Measurements from ENCODE around the gene DGKE. TPM values are rescaled to one million over a fixed set of nuclear protein-coding genes. Genes with fewer than 3 reads are reported as not detected.

The DGKE gene
- total and polyA plus RNA-seq, 2 of the 13 experiments (the other 11 are each of a cell fraction or from before 2014, with no cell fraction given): 3.2 to 5.3 TPM

DNA sequence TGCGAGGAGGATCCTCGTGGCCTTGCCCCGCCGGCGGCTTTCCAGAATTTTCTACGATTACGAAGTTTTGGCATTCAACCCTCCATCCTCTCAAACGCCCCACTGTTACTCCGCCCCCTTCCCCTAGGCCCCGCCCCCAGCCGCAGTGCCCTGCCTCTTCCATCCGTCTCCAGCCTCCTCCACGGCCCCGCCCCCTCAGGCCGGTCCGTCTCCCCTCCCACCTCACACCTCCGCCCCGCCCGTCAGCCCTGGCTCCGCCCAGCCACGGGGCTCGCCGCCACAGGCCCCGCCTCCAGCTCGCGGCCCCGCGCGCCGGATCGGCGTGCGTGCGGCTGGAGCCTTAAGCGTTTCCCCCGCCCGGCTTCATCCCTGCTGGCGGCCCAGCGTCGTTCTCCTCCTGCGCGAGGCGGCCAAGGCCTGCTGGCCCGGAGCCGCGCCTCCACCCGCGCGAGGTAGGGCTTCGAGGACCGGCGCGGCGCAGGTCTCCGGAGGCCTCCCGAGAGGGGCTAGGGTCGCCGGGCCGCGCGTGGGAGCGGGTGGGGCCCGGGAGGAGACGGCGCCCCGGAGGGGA is at the start of gene DGKE, which contains the start of gene C17orf67 (continued):
- no peak for TF ChIP-seq AKNA (CRISPR knock-in tag; IDR thresholded peaks at IDR 0.05; ENCODE audit: borderline replicate concordance)
- peak; percentile 73; the same call in 1 of the 2 replicates for TF ChIP-seq JUNB (CRISPR knock-in tag; IDR thresholded peaks at IDR 0.05; ENCODE audit: borderline replicate concordance)
- TF ChIP-seq ZNF160 (CRISPR knock-in tag; IDR thresholded peaks at IDR 0.05): peak; percentile 71
- peak; percentile 77; the same call in 1 of the 2 replicates for TF ChIP-seq ZNF709 (CRISPR knock-in tag; IDR thresholded peaks at IDR 0.05)
- no peak for TF ChIP-seq RFX5 (IDR thresholded peaks at IDR 0.05; ENCODE audit: low read depth, low read length)
- no peak for TF ChIP-seq ZNF432 (CRISPR knock-in tag; IDR thresholded peaks at IDR 0.05; ENCODE audit: borderline replicate concordance)
- no peak for TF ChIP-seq NCOR1 (IDR thresholded peaks at IDR 0.05; ENCODE audit: borderline replicate concordance, low read length)
- no peak for TF ChIP-seq LBX2 (CRISPR knock-in tag; IDR thresholded peaks at IDR 0.05; ENCODE audit: borderline replicate concordance)
- TF ChIP-seq ZNF792 (CRISPR knock-in tag; IDR thresholded peaks at IDR 0.05): no peak
- peak; percentile 53; the same call in 1 of the 2 replicates for TF ChIP-seq ZNF724P (CRISPR knock-in tag; IDR thresholded peaks at IDR 0.05; ENCODE audit: borderline replicate concordance)
- TF ChIP-seq KDM5B (CRISPR knock-in tag; IDR thresholded peaks at IDR 0.05; ENCODE audit: borderline replicate concordance): peak; percentile 84
- no peak for TF ChIP-seq CCAR2 (optimal IDR thresholded peaks at IDR 0.05; ENCODE audit: low read depth, low read length)
- TF ChIP-seq HHEX (CRISPR knock-in tag; IDR thresholded peaks at IDR 0.05): no peak
- TF ChIP-seq ETS1 (CRISPR knock-in tag; IDR thresholded peaks at IDR 0.05): no peak; the same call in 1 of the 2 replicates
- no peak for TF ChIP-seq POLR2AphosphoS5 (IDR thresholded peaks at IDR 0.05; ENCODE audit: low read depth, low read length)
- TF ChIP-seq MYNN (CRISPR knock-in tag; IDR thresholded peaks at IDR 0.05; ENCODE audit: low read depth): no peak
- TF ChIP-seq ZNF224 (CRISPR knock-in tag; IDR thresholded peaks at IDR 0.05): no peak
- TF ChIP-seq GLMP (CRISPR knock-in tag; IDR thresholded peaks at IDR 0.05; ENCODE audit: borderline replicate concordance): no peak
- TF ChIP-seq ZNF775 (CRISPR knock-in tag; IDR thresholded peaks at IDR 0.05; ENCODE audit: borderline replicate concordance): no peak
- TF ChIP-seq NR3C1 (CRISPR knock-in tag; IDR thresholded peaks at IDR 0.05): no peak
- TF ChIP-seq CC2D1A (CRISPR knock-in tag; IDR thresholded peaks at IDR 0.05): no peak
- TF ChIP-seq BRCA1 (CRISPR knock-in tag; IDR thresholded peaks at IDR 0.05): no peak
- no peak for TF ChIP-seq ZNF234 (CRISPR knock-in tag; conservative IDR thresholded peaks at IDR 0.05)

All from HepG2 (cell line).